CD4-positive, alpha-beta T cell treated with Interleukin-12 subunit alpha and Interleukin-12 subunit beta, for 1 hour (primary cell): ENCODE measurements around the gene WARS2.
A peak's percentile ranks its signal among the peaks of the same experiment; 100 is the strongest.
"Not testable (repeated sequence)": the region's sequence is repeated elsewhere in the genome, so short reads cannot be mapped to it uniquely, and the experiment has no call there.

Experiments used
- DNase-seq: peaks from one replicate; pipeline ENCODE4 v3.0.0-alpha.2; 2020

Gene WARS2

GRCh38 chr1:119140177-119141019 lies at the start of gene WARS2:
TSS of gene WARS2 (minus strand) at chr1:119140653. CDS start at chr1:119140644, 9 bp downstream.
- DNase-seq: peak; percentile 97

GRCh38 chr1:119188926-119189325 lies 48.5 kb upstream of the WARS2 start:
- DNase-seq: no peak

- no peak for DNase-seq
These were observed 47.0 kb upstream of the WARS2 start for GRCh38 chr1:119187416-119187815.

- no peak for DNase-seq
These were observed 46.0 kb upstream of the WARS2 start for GRCh38 chr1:119186471-119186870.

GRCh38 chr1:119184972-119185371 lies 44.5 kb upstream of the WARS2 start:
- no peak for DNase-seq

- no peak for DNase-seq
These were observed 40.8 kb upstream of the WARS2 start for GRCh38 chr1:119181218-119181617.

- DNase-seq: no peak
These were observed 38.6 kb upstream of the WARS2 start for GRCh38 chr1:119179051-119179450.

GRCh38 chr1:119172927-119173326 lies 32.5 kb upstream of the WARS2 start:
- not testable (repeated sequence) for DNase-seq

- not testable (repeated sequence) for DNase-seq
These were observed 31.0 kb upstream of the WARS2 start for GRCh38 chr1:119171381-119172010.

GRCh38 chr1:119163396-119163795 lies 22.9 kb upstream of the WARS2 start:
- no peak for DNase-seq

- no peak for DNase-seq
These were observed 20.4 kb upstream of the WARS2 start for GRCh38 chr1:119160866-119161265.

- DNase-seq: no peak
These were observed 20.0 kb upstream of the WARS2 start for GRCh38 chr1:119160409-119160808.

GRCh38 chr1:119159966-119160365 lies 19.5 kb upstream of the WARS2 start:
- DNase-seq: no peak

- DNase-seq: no peak
These were observed 18.7 kb upstream of the WARS2 start for GRCh38 chr1:119159111-119159510.

GRCh38 chr1:119156761-119157160 lies 16.3 kb upstream of the WARS2 start:
- DNase-seq: not testable (repeated sequence)

GRCh38 chr1:119155069-119155468 lies 14.6 kb upstream of the WARS2 start:
- DNase-seq: not testable (repeated sequence)

- DNase-seq: no peak
These were observed 9.7 kb upstream of the WARS2 start for GRCh38 chr1:119150150-119150549.

- DNase-seq: no peak
These were observed 7.2 kb upstream of the WARS2 start for GRCh38 chr1:119147661-119148090.

- DNase-seq: no peak
These were observed 6.0 kb upstream of the WARS2 start for GRCh38 chr1:119146466-119146865.

GRCh38 chr1:119144813-119145212 lies 4.4 kb upstream of the WARS2 start:
- no peak for DNase-seq

- no peak for DNase-seq
These were observed 3.3 kb upstream of the WARS2 start for GRCh38 chr1:119143706-119144105.

- DNase-seq: no peak
These were observed 1.2 kb upstream of the WARS2 start for GRCh38 chr1:119141660-119142059.

- peak; percentile 53 for DNase-seq
These were observed 569 bp upstream of the WARS2 start for GRCh38 chr1:119141020-119141424.

GRCh38 chr1:119139857-119140176 lies 636 bp downstream of the WARS2 start:
- no peak for DNase-seq
